Astrocyte (in vitro differentiated cells and primary cell): Measurements from ENCODE around the gene RAB6B.

ENCODE experiments used
- CTCF ChIP-seq: IDR thresholded peaks from 2 replicates; pipeline ENCODE4 v1.5.1; 2011; ENCODE audit warnings: low read depth, mild to moderate bottlenecking, inconsistent platforms, low read length, moderate library complexity; ENCODE audit not compliant: insufficient read depth
- EZH2 ChIP-seq: IDR thresholded peaks from 2 replicates; pipeline ENCODE4 v1.6.1; 2012; ENCODE audit warnings: mild to moderate bottlenecking, low read length, inconsistent platforms; ENCODE audit not compliant: insufficient read depth

- no peak for TF ChIP-seq CTCF
- TF ChIP-seq EZH2, result no peak
These were observed 26.1 kb downstream of the RAB6B start for GRCh38 chr3:133869586-133869985.
